Cardiac atrium fibroblast (primary cell): ENCODE measurements around the gene FMC1. TPM values are rescaled to one million over a fixed set of nuclear protein-coding genes. Genes with fewer than 3 reads are reported as not detected.

Experiments used
- total RNA-seq: library from RNA; depleted of rRNA; stranded (reverse); fragments of >200 nt; gene quantifications from 2 replicates; pipeline ENCODE4 v1.2.3, GENCODE V29; 2015

The FMC1 gene, protein sequence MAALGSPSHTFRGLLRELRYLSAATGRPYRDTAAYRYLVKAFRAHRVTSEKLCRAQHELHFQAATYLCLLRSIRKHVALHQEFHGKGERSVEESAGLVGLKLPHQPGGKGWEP
- total RNA-seq, result 3.2 and 6.3 TPM in 2 replicates

DNA sequence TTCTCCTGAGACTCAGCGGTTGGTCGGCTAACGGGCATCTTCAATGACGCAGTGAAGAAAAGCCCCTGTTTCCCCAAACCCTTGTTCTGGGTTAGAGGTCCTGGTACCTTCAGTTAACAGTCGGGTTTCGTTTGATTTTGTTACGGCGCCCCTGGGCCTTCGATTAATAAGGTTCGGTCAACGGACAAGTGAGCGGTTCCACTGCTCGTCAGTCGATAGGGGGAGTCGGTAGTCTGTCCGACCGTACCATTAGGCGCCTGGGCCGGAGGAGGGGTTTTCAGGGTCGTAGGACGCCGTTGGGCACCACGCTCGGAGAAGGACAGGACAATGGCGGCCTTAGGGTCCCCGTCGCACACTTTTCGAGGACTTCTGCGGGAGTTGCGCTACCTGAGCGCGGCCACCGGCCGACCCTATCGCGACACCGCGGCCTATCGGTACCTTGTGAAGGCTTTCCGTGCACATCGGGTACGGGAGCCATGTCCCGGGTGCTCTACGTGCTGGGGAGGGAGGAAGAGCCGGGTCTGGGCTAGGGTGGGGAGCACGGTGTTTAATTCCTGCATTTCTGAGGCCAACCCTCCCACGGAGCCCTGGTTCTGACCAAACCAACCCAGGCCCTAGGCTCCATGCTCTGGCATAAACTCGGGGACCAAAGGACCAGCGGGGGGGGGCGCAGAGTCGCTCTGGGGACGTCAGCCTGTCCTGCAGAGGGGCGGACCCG, at the start of gene FMC1:
Gene FMC1, plus strand, starts transcription at position 280 of the 718 bp plus-strand sequence. Its CDS starts 48 bp downstream, at position 328.

DNA sequence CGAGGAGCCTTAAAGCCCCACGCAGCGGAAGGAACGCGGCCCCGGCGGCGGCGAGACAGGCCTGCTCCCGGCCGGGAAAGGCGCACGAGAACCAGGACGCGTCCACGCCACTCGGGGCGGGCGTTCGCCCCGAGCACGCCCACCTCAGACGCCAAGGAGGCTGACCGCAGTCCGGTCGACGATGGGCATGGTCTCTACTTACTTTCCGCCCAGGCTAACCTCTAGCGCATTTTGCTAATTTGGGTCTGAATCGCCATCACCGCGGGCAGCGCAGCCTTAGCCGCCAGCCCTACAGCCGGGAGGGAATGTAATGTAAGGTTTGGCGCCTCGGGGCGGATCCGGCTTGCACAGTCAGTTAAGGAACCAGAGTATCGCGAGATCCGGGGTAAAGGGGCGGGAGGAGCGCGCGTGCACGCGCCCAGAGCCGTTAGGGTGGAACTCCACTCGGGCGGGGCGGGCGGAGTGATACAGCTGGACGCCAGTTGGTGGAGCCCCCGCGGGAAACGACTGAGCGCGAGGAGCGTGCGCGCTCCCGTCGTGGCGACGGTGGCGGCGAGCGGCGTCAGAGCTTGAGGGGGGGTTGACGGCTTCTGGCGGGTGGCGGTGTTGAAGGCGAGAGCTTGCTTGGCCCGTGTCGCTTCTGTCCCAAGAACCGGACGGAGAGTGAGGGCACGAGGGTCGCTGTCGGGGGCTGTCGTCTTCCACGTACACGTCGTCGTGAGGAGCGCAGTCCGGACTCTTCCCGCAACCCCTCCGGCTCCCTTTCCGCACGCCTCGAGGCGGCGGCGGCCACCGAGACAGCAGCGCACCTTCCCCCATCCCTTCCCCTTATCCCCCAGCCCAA, 18.5 kb downstream of the FMC1 start, which contains the start of gene LUC7L2:
Gene LUC7L2, plus strand, starts transcription at position 529 of the 844 bp plus-strand sequence. CDS start 368 bp downstream, outside the sequence.

Other genes starting within 250 kb of the FMC1 start
- gene ZC3HAV1, start 231.6 kb upstream of the FMC1 start, total RNA-seq, result 24.9 and 28.0 TPM in 2 replicates
- 2.3 and 3.6 TPM in 2 replicates for gene UBN2, start 110.1 kb upstream of the FMC1 start, total RNA-seq
- gene LUC7L2, start 18.6 kb downstream of the FMC1 start, total RNA-seq, result 23.5 and 29.2 TPM in 2 replicates
- not detected in 2 replicates for gene KLRG2, start 142.3 kb downstream of the FMC1 start, total RNA-seq
- not detected in 2 replicates for gene CLEC2L, start 182.3 kb downstream of the FMC1 start, total RNA-seq